ENCODE measurements around the gene HS6ST2.
"Not testable (repeated sequence)": the region's sequence is repeated elsewhere in the genome, so short reads cannot be mapped to it uniquely, and the experiment has no call there.

HS6ST2 gene

DNA sequence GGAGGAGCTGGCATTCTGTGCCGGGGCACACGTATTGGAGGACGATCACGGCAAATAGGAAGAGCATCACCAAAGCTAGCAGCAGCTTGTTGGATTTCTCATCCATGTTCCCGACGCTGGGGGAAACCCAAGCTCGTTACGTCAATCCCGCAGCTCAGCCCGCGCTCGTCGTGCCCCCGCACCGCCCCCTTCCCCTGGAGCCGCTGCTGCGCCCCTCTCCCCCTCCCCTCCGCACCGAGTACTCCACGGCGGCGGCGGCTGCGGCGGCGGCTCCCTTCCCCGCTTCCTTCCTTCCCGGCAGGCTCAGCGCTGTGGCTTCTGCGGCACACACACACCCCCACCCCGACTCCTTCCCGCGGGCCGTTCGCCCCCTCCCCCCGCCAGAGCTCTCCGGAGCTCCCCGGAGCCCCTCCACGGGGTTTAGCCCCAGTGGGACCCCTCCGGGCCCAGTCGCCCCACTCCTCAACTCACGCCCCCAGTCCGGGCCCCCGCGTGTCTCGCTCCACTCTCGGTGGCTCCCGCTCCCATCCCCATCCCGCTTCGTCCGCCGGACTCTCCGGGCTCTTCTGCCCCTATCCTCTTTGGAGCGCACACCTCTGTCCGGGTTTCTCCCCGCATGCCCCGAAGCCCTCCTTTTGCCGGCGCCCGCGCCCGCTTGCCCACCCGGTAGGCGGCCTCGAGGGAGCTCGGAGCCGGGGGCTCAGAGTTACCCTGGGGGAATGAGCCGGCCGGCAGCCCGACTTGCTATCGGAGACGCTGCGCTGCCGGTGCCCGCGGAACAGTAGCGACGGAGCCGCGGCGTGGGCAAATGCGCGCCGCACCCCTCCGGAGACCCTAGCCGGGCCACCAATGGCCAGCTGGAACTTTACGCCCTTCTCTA lies 978 bp downstream of the HS6ST2 start:
- H3K4me1 Mint-ChIP-seq (ENCODE audit: low read depth): peaks cover 8% of the 10 kb centered on the region
- no peaks in the 10 kb centered on the region for H3K36me3 Mint-ChIP-seq (ENCODE audit: low read depth)
- DNase-seq: peak; percentile 30
- no peak overlapping the region for H3K27ac Mint-ChIP-seq
- H3K4me3 Mint-ChIP-seq: peak overlapping the region; percentile 49
- peaks cover 74% of the 10 kb centered on the region for H3K27me3 Mint-ChIP-seq
- H3K9me3 Mint-ChIP-seq: no peaks in the 10 kb centered on the region

GRCh38 chrX:132956421-132957210 lies 1.8 kb downstream of the HS6ST2 start:
- peak overlapping the region; percentile 49 for H3K4me3 Mint-ChIP-seq
- no peaks in the 10 kb centered on the region for H3K36me3 Mint-ChIP-seq (ENCODE audit: low read depth)
- H3K4me1 Mint-ChIP-seq (ENCODE audit: low read depth): peaks cover 8% of the 10 kb centered on the region
- peak; percentile 37 for DNase-seq
- H3K27ac Mint-ChIP-seq: no peak overlapping the region
- H3K27me3 Mint-ChIP-seq: peaks cover 70% of the 10 kb centered on the region
- H3K9me3 Mint-ChIP-seq: no peaks in the 10 kb centered on the region

DNA sequence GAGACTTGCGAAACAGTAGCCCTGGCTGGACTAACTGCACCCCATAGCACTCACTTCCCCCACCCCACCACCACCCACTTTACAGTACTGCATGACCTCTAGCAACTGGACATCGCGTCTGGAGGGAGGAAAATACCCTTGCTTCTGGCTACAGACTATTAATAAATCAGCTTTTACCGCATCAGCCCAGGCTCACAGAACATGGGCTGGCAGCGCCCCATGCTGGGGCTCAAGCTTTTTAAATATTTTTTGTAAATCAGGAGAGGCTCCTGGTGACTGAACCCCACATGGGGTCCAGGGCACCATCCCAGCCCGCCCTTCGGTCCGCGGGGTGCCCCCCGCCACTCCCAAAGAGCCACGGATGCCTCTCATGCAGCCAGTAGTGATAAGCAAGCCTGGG lies 2.7 kb downstream of the HS6ST2 start:
- H3K27me3 Mint-ChIP-seq: peaks cover 69% of the 10 kb centered on the region
- no peak overlapping the region for H3K27ac Mint-ChIP-seq
- peaks cover 8% of the 10 kb centered on the region for H3K4me1 Mint-ChIP-seq (ENCODE audit: low read depth)
- no peak for DNase-seq
- no peak overlapping the region for H3K4me3 Mint-ChIP-seq
- H3K9me3 Mint-ChIP-seq: no peaks in the 10 kb centered on the region
- H3K36me3 Mint-ChIP-seq (ENCODE audit: low read depth): no peaks in the 10 kb centered on the region

- H3K4me1 Mint-ChIP-seq (ENCODE audit: low read depth): peaks cover 8% of the 10 kb centered on the region
- H3K27me3 Mint-ChIP-seq: peaks cover 67% of the 10 kb centered on the region
- no peak for DNase-seq
- no peak overlapping the region for H3K4me3 Mint-ChIP-seq
- no peaks in the 10 kb centered on the region for H3K36me3 Mint-ChIP-seq (ENCODE audit: low read depth)
- H3K27ac Mint-ChIP-seq: no peak overlapping the region
- H3K9me3 Mint-ChIP-seq: no peaks in the 10 kb centered on the region
Observed at GRCh38 chrX:132954323-132954722, 4.1 kb downstream of the HS6ST2 start.

- Mint-ChIP-seq H3K27me3 (peaks cover 60% of the 10 kb centered on the region), H3K9me3 (no peaks in the 10 kb centered on the region), H3K4me3 (no peak overlapping the region), H3K27ac (no peak overlapping the region), H3K4me1 (ENCODE audit: low read depth) (peaks cover 5% of the 10 kb centered on the region), H3K36me3 (ENCODE audit: low read depth) (no peaks in the 10 kb centered on the region)
- no peak for DNase-seq
Observed at GRCh38 chrX:132953354-132953753, 5.1 kb downstream of the HS6ST2 start.

- Mint-ChIP-seq H3K27me3 (peaks cover 53% of the 10 kb centered on the region), H3K36me3 (ENCODE audit: low read depth) (no peaks in the 10 kb centered on the region), H3K9me3 (peaks cover 4% of the 10 kb centered on the region), H3K27ac (no peak overlapping the region), H3K4me3 (no peak overlapping the region), H3K4me1 (ENCODE audit: low read depth) (no peaks in the 10 kb centered on the region)
- no peak for DNase-seq
Observed at GRCh38 chrX:132948648-132949260, 9.7 kb downstream of the HS6ST2 start.

GRCh38 chrX:132945055-132945599 lies 13.3 kb downstream of the HS6ST2 start:
- not testable (repeated sequence) for H3K27ac Mint-ChIP-seq; H3K9me3 Mint-ChIP-seq; H3K4me1 Mint-ChIP-seq (ENCODE audit: low read depth); H3K36me3 Mint-ChIP-seq (ENCODE audit: low read depth); DNase-seq; H3K4me3 Mint-ChIP-seq
- H3K27me3 Mint-ChIP-seq: peaks cover 45% of the 10 kb centered on the region

- Mint-ChIP-seq H3K4me1 (ENCODE audit: low read depth) (no peaks in the 10 kb centered on the region), H3K27ac (no peak overlapping the region), H3K9me3 (peaks cover 2% of the 10 kb centered on the region), H3K4me3 (no peak overlapping the region), H3K36me3 (ENCODE audit: low read depth) (no peaks in the 10 kb centered on the region), H3K27me3 (peaks cover 38% of the 10 kb centered on the region)
- no peak for DNase-seq
Observed at GRCh38 chrX:132940727-132941327, 17.6 kb downstream of the HS6ST2 start.

- no peaks in the 10 kb centered on the region for H3K36me3 Mint-ChIP-seq (ENCODE audit: low read depth)
- no peak overlapping the region for H3K4me3 Mint-ChIP-seq
- peaks cover 50% of the 10 kb centered on the region for H3K27me3 Mint-ChIP-seq
- no peak for DNase-seq
- no peak overlapping the region for H3K27ac Mint-ChIP-seq
- no peaks in the 10 kb centered on the region for H3K9me3 Mint-ChIP-seq
- H3K4me1 Mint-ChIP-seq (ENCODE audit: low read depth): no peaks in the 10 kb centered on the region
Observed at GRCh38 chrX:132933170-132933569, 25.3 kb downstream of the HS6ST2 start.

- Mint-ChIP-seq H3K27me3 (peaks cover 65% of the 10 kb centered on the region), H3K9me3 (no peaks in the 10 kb centered on the region), H3K4me1 (ENCODE audit: low read depth) (no peaks in the 10 kb centered on the region), H3K27ac (no peak overlapping the region), H3K4me3 (no peak overlapping the region), H3K36me3 (ENCODE audit: low read depth) (no peaks in the 10 kb centered on the region)
- no peak for DNase-seq
Observed at GRCh38 chrX:132924426-132924825, 34.0 kb downstream of the HS6ST2 start.

- peaks cover 63% of the 10 kb centered on the region for H3K27me3 Mint-ChIP-seq
- DNase-seq: no peak
- H3K27ac Mint-ChIP-seq: no peak overlapping the region
- no peaks in the 10 kb centered on the region for H3K36me3 Mint-ChIP-seq (ENCODE audit: low read depth)
- H3K4me3 Mint-ChIP-seq: no peak overlapping the region
- H3K9me3 Mint-ChIP-seq: no peaks in the 10 kb centered on the region
- H3K4me1 Mint-ChIP-seq (ENCODE audit: low read depth): no peaks in the 10 kb centered on the region
Observed at GRCh38 chrX:132918523-132918922, 39.9 kb downstream of the HS6ST2 start.

DNA sequence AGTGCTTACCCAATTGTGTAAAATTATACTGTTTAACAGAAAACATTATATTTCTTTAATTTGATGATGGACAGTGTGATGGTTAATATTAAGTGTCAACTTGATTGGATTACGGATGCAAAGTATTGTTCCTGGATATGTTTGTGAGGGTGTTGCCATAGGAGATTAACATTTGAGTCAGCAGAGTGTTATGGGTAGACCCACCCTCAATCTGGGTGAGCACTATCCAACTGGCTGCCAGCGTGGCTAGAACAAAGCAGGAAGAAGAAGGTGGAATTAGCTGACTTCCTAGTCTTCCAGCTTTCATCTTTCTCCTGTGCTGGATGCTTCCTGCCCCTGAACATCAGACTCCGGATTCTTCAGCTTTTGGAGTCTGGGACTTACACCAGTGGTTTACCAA lies 42.1 kb downstream of the HS6ST2 start:
- no peak overlapping the region for H3K27ac Mint-ChIP-seq
- H3K27me3 Mint-ChIP-seq: peaks cover 65% of the 10 kb centered on the region
- no peak for DNase-seq
- H3K36me3 Mint-ChIP-seq (ENCODE audit: low read depth): no peaks in the 10 kb centered on the region
- no peak overlapping the region for H3K4me3 Mint-ChIP-seq
- no peaks in the 10 kb centered on the region for H3K9me3 Mint-ChIP-seq
- H3K4me1 Mint-ChIP-seq (ENCODE audit: low read depth): no peaks in the 10 kb centered on the region

DNA sequence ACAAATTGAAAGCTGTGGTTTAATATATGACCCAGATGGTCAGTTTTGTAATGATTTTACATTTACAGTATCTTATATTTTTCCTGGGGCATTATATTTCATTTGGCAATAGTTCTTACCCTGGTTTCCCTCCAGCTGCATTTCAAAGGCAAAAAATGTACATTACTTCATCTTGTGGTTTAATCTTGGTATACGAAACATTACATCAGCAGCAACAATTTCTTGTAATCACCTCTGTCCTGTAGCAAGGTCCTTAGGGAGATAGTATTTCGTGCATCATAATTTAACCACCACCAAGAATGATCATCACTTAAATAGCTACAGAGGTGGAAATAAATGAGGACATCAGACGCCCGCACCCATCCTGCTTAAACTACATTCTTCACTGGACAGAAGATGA lies 48.8 kb downstream of the HS6ST2 start:
- no peak for DNase-seq
- Mint-ChIP-seq H3K4me1 (ENCODE audit: low read depth) (no peaks in the 10 kb centered on the region), H3K27ac (no peak overlapping the region), H3K27me3 (peaks cover 59% of the 10 kb centered on the region), H3K9me3 (no peaks in the 10 kb centered on the region), H3K4me3 (no peak overlapping the region), H3K36me3 (ENCODE audit: low read depth) (no peaks in the 10 kb centered on the region)

DNA sequence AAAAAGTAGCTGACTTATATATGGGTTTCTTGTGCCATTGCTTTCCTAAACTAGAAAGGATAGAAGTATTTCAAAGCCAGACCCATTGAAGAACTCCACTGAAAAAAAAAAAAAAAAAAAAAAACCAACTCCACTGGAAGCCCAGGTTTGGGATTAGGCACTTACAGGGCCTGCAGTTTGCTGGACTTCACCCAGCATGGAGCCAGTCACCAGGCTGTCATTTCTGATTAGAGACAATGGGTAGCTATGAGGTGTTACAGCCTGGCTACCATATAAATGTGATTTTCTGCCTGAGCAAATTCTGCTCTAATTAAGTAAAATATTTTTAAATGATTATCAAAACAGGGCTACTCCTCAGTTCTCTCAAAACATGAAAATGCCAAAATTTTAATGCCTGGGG lies 49.5 kb downstream of the HS6ST2 start:
- H3K27ac Mint-ChIP-seq: no peak overlapping the region
- no peak for DNase-seq
- no peaks in the 10 kb centered on the region for H3K4me1 Mint-ChIP-seq (ENCODE audit: low read depth)
- H3K36me3 Mint-ChIP-seq (ENCODE audit: low read depth): no peaks in the 10 kb centered on the region
- H3K9me3 Mint-ChIP-seq: no peaks in the 10 kb centered on the region
- peaks cover 57% of the 10 kb centered on the region for H3K27me3 Mint-ChIP-seq
- no peak overlapping the region for H3K4me3 Mint-ChIP-seq
